RWPE1 (cell line): ENCODE data around the gene FLT4.

ENCODE experiments used
- CTCF ChIA-PET: fragments of 350-600 bp; sonication (Branson Sonifier 250); formaldehyde crosslinking; extraction: SDS; loops from one replicate; lab custom pipeline; 2021; lab: Yijun Ruan, JAX
- POLR2A ChIA-PET: fragments of 400-600 bp; formaldehyde crosslinking; extraction: SDS; loops from one replicate; lab custom pipeline; 2020; ENCODE audit warnings: antibody characterized with exemption; ENCODE audit not compliant: low non-redundant PET; lab: Yijun Ruan, JAX
- DNase-seq: peaks from one replicate; pipeline ENCODE4 v3.0.0; 2012; ENCODE audit warnings: low spot score
- H3K27ac ChIP-seq: fragments of 450-650 bp; 2 replicates; pipeline ENCODE4 v1.5.1; 2017
- CTCF ChIP-seq: fragments of 450-650 bp; conservative IDR thresholded peaks from 2 replicates; pipeline ENCODE4 v1.5.1; 2017; ENCODE audit warnings: low read depth, mild to moderate bottlenecking

The FLT4 gene

GRCh38 chr5:180628211-180628610 lies 21.2 kb downstream of the FLT4 start:
- H3K27ac ChIP-seq: no peak overlapping the region
- POLR2A ChIA-PET: no interaction called here
- CTCF ChIA-PET: interaction anchor here (1.3 kb wide), 1 partner anchor 9 kb away, joined by 6 read pairs; no protein-coding TSS in a partner anchor
- TF ChIP-seq CTCF: no peak
- DNase-seq: no peak

- CTCF ChIA-PET: interaction anchor here (0.7 to 1.3 kb wide), 2 partner anchors 8 to 330 kb away, joined by 4 to 6 read pairs; no protein-coding TSS in a partner anchor
- POLR2A ChIA-PET: no interaction called here
Observed at GRCh38 chr5:180627386-180628120, 21.8 kb downstream of the FLT4 start.

GRCh38 chr5:180626661-180627385 lies 22.6 kb downstream of the FLT4 start:
- ChIA-PET CTCF (interaction anchor here (0.5 to 0.7 kb wide), 2 partner anchors 329 to 511 kb away, joined by 3 to 4 read pairs; no protein-coding TSS in a partner anchor), POLR2A (no interaction called here)
- no peak for TF ChIP-seq CTCF
- no peak for DNase-seq
- H3K27ac ChIP-seq: no peak overlapping the region

More at GRCh38 chr5:180627386-180628120, 21.8 kb downstream of the FLT4 start:
- no peak overlapping the region for H3K27ac ChIP-seq
- no peak for DNase-seq
- no peak for TF ChIP-seq CTCF

GRCh38 chr5:180625791-180626660 lies 23.4 kb downstream of the FLT4 start:
- ChIA-PET POLR2A (no interaction called here), CTCF (interaction anchor here (0.5 kb wide), 1 partner anchor 511 kb away, joined by 3 read pairs; no protein-coding TSS in a partner anchor)
- no peak overlapping the region for H3K27ac ChIP-seq
- DNase-seq: no peak
- TF ChIP-seq CTCF: no peak

- H3K27ac ChIP-seq: no peak overlapping the region
- ChIA-PET CTCF (interaction anchor here (1.2 kb wide), 1 partner anchor 19 kb away, joined by 3 read pairs; no protein-coding TSS in a partner anchor), POLR2A (no interaction called here)
- no peak for TF ChIP-seq CTCF
- DNase-seq: no peak
Observed at GRCh38 chr5:180625125-180625790, 24.1 kb downstream of the FLT4 start.
